HG03442 (cell line): Measurements from ENCODE around the gene ANKEF1.
"Not testable (repeated sequence)": the region's sequence is repeated elsewhere in the genome, so short reads cannot be mapped to it uniquely, and the experiment has no call there.

Source experiments
- ATAC-seq: cut with Tn5 transposase; IDR thresholded peaks from one replicate; pipeline ENCODE4 v1.9.1; 2021; ENCODE audit warnings: mild to moderate bottlenecking, moderate library complexity; ENCODE audit not compliant: unreplicated experiment

ANKEF1 gene

GRCh38 chr20:10031451-10032215, 3.2 kb upstream of the ANKEF1 start:
- ATAC-seq: not testable (repeated sequence)

- not testable (repeated sequence) for ATAC-seq
Observed at GRCh38 chr20:10032269-10032668, 2.5 kb upstream of the ANKEF1 start.

- ATAC-seq: no peak
Observed at GRCh38 chr20:10033905-10034650, 709 bp upstream of the ANKEF1 start.

GRCh38 chr20:10036321-10036720, 1.5 kb downstream of the ANKEF1 start:
- not testable (repeated sequence) for ATAC-seq

GRCh38 chr20:10040070-10040975, 5.5 kb downstream of the ANKEF1 start:
- ATAC-seq: no peak

- no peak for ATAC-seq
Observed at GRCh38 chr20:10042086-10042485, 7.3 kb downstream of the ANKEF1 start.

- no peak for ATAC-seq
Observed at GRCh38 chr20:10047427-10047826, 12.6 kb downstream of the ANKEF1 start.

- no peak for ATAC-seq
Observed at GRCh38 chr20:10051185-10051584, 16.4 kb downstream of the ANKEF1 start.

GRCh38 chr20:10059006-10059405, 24.2 kb downstream of the ANKEF1 start:
- ATAC-seq: no peak

- peak; percentile 85 for ATAC-seq
Observed at GRCh38 chr20:10060226-10060625, 25.4 kb downstream of the ANKEF1 start.

- ATAC-seq: no peak
Observed at GRCh38 chr20:10061641-10062040, 26.9 kb downstream of the ANKEF1 start.

GRCh38 chr20:10063482-10063881, 28.7 kb downstream of the ANKEF1 start:
- no peak for ATAC-seq

GRCh38 chr20:10064611-10065010, 29.8 kb downstream of the ANKEF1 start:
- ATAC-seq: no peak

- ATAC-seq: no peak
Observed at GRCh38 chr20:10065154-10065833, 30.5 kb downstream of the ANKEF1 start.

GRCh38 chr20:10067321-10067720, 32.5 kb downstream of the ANKEF1 start:
- no peak for ATAC-seq

GRCh38 chr20:10074513-10074912, 39.7 kb downstream of the ANKEF1 start:
- ATAC-seq: peak; percentile 86

- no peak for ATAC-seq
Observed at GRCh38 chr20:10075606-10076005, 40.8 kb downstream of the ANKEF1 start.

GRCh38 chr20:10076126-10077080, 41.6 kb downstream of the ANKEF1 start:
- no peak for ATAC-seq

- ATAC-seq: no peak
Observed at GRCh38 chr20:10077081-10077471, 42.3 kb downstream of the ANKEF1 start.

- ATAC-seq: no peak
Observed at GRCh38 chr20:10077886-10078285, 43.1 kb downstream of the ANKEF1 start.
